NB4 (cell line): ENCODE data around the gene RGR.

Experiments used
- DNase-seq: peaks from one replicate; pipeline ENCODE4 v3.0.0; 2010; ENCODE audit warnings: low read depth
- H3K4me3 ChIP-seq: one replicate; pipeline ENCODE4 v1.5.1; 2011; ENCODE audit warnings: mild to moderate bottlenecking, low read depth, low read length, moderate library complexity
- CTCF ChIP-seq: IDR thresholded peaks from one replicate; pipeline ENCODE4 v1.5.1; 2012; ENCODE audit warnings: low read depth, low read length
- MAX ChIP-seq: IDR thresholded peaks from 2 replicates; pipeline ENCODE4 v1.6.1; 2011; ENCODE audit warnings: low read depth, low read length
- MYC ChIP-seq: IDR thresholded peaks from 2 replicates; pipeline ENCODE4 v1.6.1; 2011; ENCODE audit warnings: low read depth, low read length
- POLR2A ChIP-seq: IDR thresholded peaks from 2 replicates; pipeline ENCODE4 v1.6.1; 2011; ENCODE audit warnings: mild to moderate bottlenecking; ENCODE audit not compliant: insufficient read length; ENCODE audit errors: extremely low read depth

The RGR gene

GRCh38 chr10:84244651-84245270, at the start of gene RGR:
RGR (plus strand) TSS chr10:84245053; CDS start chr10:84245091, 38 bp downstream.
- H3K4me3 ChIP-seq, result no peak within 1 kb of the TSS
- TF ChIP-seq CTCF, result no peak
- TF ChIP-seq MAX, result no peak
- no peak for TF ChIP-seq POLR2A
- no peak for TF ChIP-seq MYC
- DNase-seq, result no peak

- TF ChIP-seq POLR2A (no peak), MAX (no peak), MYC (no peak), CTCF (no peak)
- peak; percentile 44 for DNase-seq
- no peak overlapping the region for H3K4me3 ChIP-seq
These were observed 48.8 kb upstream of the RGR start for GRCh38 chr10:84196083-84196482.

- DNase-seq, result no peak
- H3K4me3 ChIP-seq, result no peak overlapping the region
- no peak for TF ChIP-seq POLR2A
- no peak for TF ChIP-seq CTCF
- no peak for TF ChIP-seq MAX
- no peak for TF ChIP-seq MYC
These were observed 47.9 kb upstream of the RGR start for GRCh38 chr10:84196941-84197340.

- no peak for DNase-seq
- TF ChIP-seq MYC, result no peak
- no peak overlapping the region for H3K4me3 ChIP-seq
These were observed 47.2 kb upstream of the RGR start for GRCh38 chr10:84197643-84198042.

GRCh38 chr10:84198206-84198915, 46.5 kb upstream of the RGR start:
- DNase-seq, result no peak
- no peak overlapping the region for H3K4me3 ChIP-seq
- TF ChIP-seq MYC (no peak), CTCF (no peak), POLR2A (no peak)

- TF ChIP-seq CTCF, result no peak
- no peak for TF ChIP-seq MYC
- no peak for TF ChIP-seq POLR2A
- no peak for TF ChIP-seq MAX
- H3K4me3 ChIP-seq, result no peak overlapping the region
- no peak for DNase-seq
These were observed 44.2 kb upstream of the RGR start for GRCh38 chr10:84200537-84201243.
